MCF 10A (cell line): ENCODE measurements around the gene RAB27B. TPM values are rescaled to one million over a fixed set of nuclear protein-coding genes. Genes with fewer than 3 reads are reported as not detected.

ENCODE experiments used
- BruUV-seq: library from RNA; stranded (reverse); fragments of 400-500 nt; replicated peaks from 2 replicates; lab custom pipeline; 2021; lab: Mats Ljungman, UMichigan
- CTCF ChIA-PET: fragments of 300-600 bp; sonication (Branson Sonifier 250); formaldehyde crosslinking; extraction: SDS; loops from one replicate; lab custom pipeline; 2021; ENCODE audit warnings: antibody characterized with exemption, inconsistent platforms; lab: Yijun Ruan, JAX
- POLR2A ChIA-PET: fragments of 300-600, 350-650 bp; sonication (Branson Sonifier 250); formaldehyde crosslinking; extraction: SDS; loops from one replicate; lab custom pipeline; 2020; ENCODE audit warnings: antibody characterized with exemption, inconsistent platforms; lab: Yijun Ruan, JAX
- DNase-seq: peaks from one replicate; pipeline ENCODE4 v3.0.0-alpha.2; 2018; ENCODE audit not compliant: unreplicated experiment
- H3K27ac Mint-ChIP-seq: one replicate; pipeline ENCODE4 v1.8.0; 2022; ENCODE audit warnings: mild to moderate bottlenecking, low read depth, mixed read lengths; ENCODE audit not compliant: unreplicated experiment
- H3K27me3 Mint-ChIP-seq: one replicate; pipeline ENCODE4 v1.8.0; 2022; ENCODE audit warnings: mixed read lengths; ENCODE audit not compliant: insufficient read depth, unreplicated experiment
- H3K36me3 Mint-ChIP-seq: one replicate; pipeline ENCODE4 v1.8.0; 2022; ENCODE audit warnings: mild to moderate bottlenecking, moderate library complexity, mixed read lengths; ENCODE audit not compliant: insufficient read depth, unreplicated experiment
- H3K4me1 Mint-ChIP-seq: one replicate; pipeline ENCODE4 v1.8.0; 2022; ENCODE audit warnings: mixed read lengths; ENCODE audit not compliant: insufficient read depth, unreplicated experiment
- H3K4me3 Mint-ChIP-seq: one replicate; pipeline ENCODE4 v1.8.0; 2022; ENCODE audit warnings: mild to moderate bottlenecking, moderate library complexity, mixed read lengths; ENCODE audit not compliant: unreplicated experiment
- H3K9me3 Mint-ChIP-seq: one replicate; pipeline ENCODE4 v1.8.0; 2022; ENCODE audit warnings: mixed read lengths; ENCODE audit not compliant: unreplicated experiment
- intact Hi-C: fragments of 100-400 bp; cut with micrococcal nuclease; formaldehyde crosslinking; loops from 2 replicates; pipeline ENCODE4 v1.14.1; 2022
- total RNA-seq: library from RNA; stranded (reverse); gene quantifications from 2 replicates; pipeline ENCODE4 v1.2.3, GENCODE V29; 2022
- TF ChIP-seq, protein P1 (sequence below): fragments of 200-600 bp; IDR thresholded peaks from one replicate; pipeline ENCODE4 v1.8.0; 2022; ENCODE audit warnings: antibody characterized with exemption, mild to moderate bottlenecking; ENCODE audit not compliant: unreplicated experiment

RAB27B gene
- total RNA-seq, 1 experiment from 2014 or later = 32.2 TPM

GRCh38 chr18:54828986-54829385 is 709 bp downstream of the RAB27B start:
- TF ChIP-seq, protein P1, sequence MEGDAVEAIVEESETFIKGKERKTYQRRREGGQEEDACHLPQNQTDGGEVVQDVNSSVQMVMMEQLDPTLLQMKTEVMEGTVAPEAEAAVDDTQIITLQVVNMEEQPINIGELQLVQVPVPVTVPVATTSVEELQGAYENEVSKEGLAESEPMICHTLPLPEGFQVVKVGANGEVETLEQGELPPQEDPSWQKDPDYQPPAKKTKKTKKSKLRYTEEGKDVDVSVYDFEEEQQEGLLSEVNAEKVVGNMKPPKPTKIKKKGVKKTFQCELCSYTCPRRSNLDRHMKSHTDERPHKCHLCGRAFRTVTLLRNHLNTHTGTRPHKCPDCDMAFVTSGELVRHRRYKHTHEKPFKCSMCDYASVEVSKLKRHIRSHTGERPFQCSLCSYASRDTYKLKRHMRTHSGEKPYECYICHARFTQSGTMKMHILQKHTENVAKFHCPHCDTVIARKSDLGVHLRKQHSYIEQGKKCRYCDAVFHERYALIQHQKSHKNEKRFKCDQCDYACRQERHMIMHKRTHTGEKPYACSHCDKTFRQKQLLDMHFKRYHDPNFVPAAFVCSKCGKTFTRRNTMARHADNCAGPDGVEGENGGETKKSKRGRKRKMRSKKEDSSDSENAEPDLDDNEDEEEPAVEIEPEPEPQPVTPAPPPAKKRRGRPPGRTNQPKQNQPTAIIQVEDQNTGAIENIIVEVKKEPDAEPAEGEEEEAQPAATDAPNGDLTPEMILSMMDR = no peak
- DNase-seq = peak; percentile 35
- POLR2A ChIA-PET = interaction anchor here (0.6 to 3.6 kb wide), 22 partner anchors 9 to 151 kb away, joined by 3 to 42 read pairs (median 6); no protein-coding TSS in a partner anchor
- Mint-ChIP-seq H3K36me3 (peaks cover 6% of the 10 kb centered on the region), H3K9me3 (peaks cover 12% of the 10 kb centered on the region), H3K27me3 (no peaks in the 10 kb centered on the region), H3K4me3 (peak overlapping the region; percentile 92), H3K27ac (peak overlapping the region; percentile 75), H3K4me1 (peaks cover 60% of the 10 kb centered on the region)
- TSS peak; percentile 52 for BruUV-seq
- intact Hi-C loops = loop anchor here (1.0 to 10.0 kb wide), 5 partner anchors 54 to 154 kb away; no protein-coding TSS in a partner anchor
- CTCF ChIA-PET = interaction anchor here (0.6 to 1.4 kb wide), 6 partner anchors 9 to 158 kb away, joined by 3 to 4 read pairs (median 3); no protein-coding TSS in a partner anchor

GRCh38 chr18:54829856-54830255 is 1.6 kb downstream of the RAB27B start:
- no peaks in the 10 kb centered on the region for H3K27me3 Mint-ChIP-seq
- TF ChIP-seq, protein P1 = no peak
- peak overlapping the region; percentile 92 for H3K4me3 Mint-ChIP-seq
- BruUV-seq = TSS peak; percentile 84
- ChIA-PET CTCF (interaction anchor here (0.8 to 1.4 kb wide), 6 partner anchors 8 to 159 kb away, joined by 3 to 4 read pairs (median 4); no protein-coding TSS in a partner anchor), POLR2A (interaction anchor here (0.6 to 3.6 kb wide), 20 partner anchors 8 to 143 kb away, joined by 3 to 42 read pairs (median 5); no protein-coding TSS in a partner anchor)
- peaks cover 52% of the 10 kb centered on the region for H3K4me1 Mint-ChIP-seq
- peak; percentile 28 for DNase-seq
- H3K9me3 Mint-ChIP-seq = peaks cover 12% of the 10 kb centered on the region
- intact Hi-C loops = loop anchor here (2.0 to 10.0 kb wide), 3 partner anchors 98 to 153 kb away; no protein-coding TSS in a partner anchor
- peak overlapping the region; percentile 52 for H3K27ac Mint-ChIP-seq
- H3K36me3 Mint-ChIP-seq = peaks cover 6% of the 10 kb centered on the region

- intact Hi-C loops = no loop called here
- POLR2A ChIA-PET = interaction anchor here (0.6 to 3.6 kb wide), 14 partner anchors 8 to 138 kb away, joined by 3 to 42 read pairs (median 6); no protein-coding TSS in a partner anchor
Observed at GRCh38 chr18:54830260-54830659, 2.0 kb downstream of the RAB27B start.

GRCh38 chr18:54830866-54831265 is 2.6 kb downstream of the RAB27B start:
- Mint-ChIP-seq H3K4me3 (peak overlapping the region; percentile 92), H3K9me3 (peaks cover 12% of the 10 kb centered on the region), H3K27me3 (no peaks in the 10 kb centered on the region), H3K27ac (peak overlapping the region; percentile 52), H3K4me1 (peaks cover 50% of the 10 kb centered on the region), H3K36me3 (peaks cover 6% of the 10 kb centered on the region)
- TF ChIP-seq, protein P1 = no peak
- intact Hi-C loops = no loop called here
- ChIA-PET CTCF (interaction anchor here (1.2 kb wide), 1 partner anchor 84 kb away, joined by 3 read pairs; no protein-coding TSS in a partner anchor), POLR2A (interaction anchor here (0.6 to 3.6 kb wide), 9 partner anchors 21 to 137 kb away, joined by 3 to 42 read pairs (median 7); no protein-coding TSS in a partner anchor)
- no peak for DNase-seq
- no TSS peak for BruUV-seq

More at GRCh38 chr18:54830260-54830659, 2.0 kb downstream of the RAB27B start:
- H3K36me3 Mint-ChIP-seq = peaks cover 6% of the 10 kb centered on the region
- H3K9me3 Mint-ChIP-seq = peaks cover 12% of the 10 kb centered on the region
- H3K4me3 Mint-ChIP-seq = peak overlapping the region; percentile 92
- H3K27ac Mint-ChIP-seq = peak overlapping the region; percentile 52
- no TSS peak for BruUV-seq
- H3K27me3 Mint-ChIP-seq = no peaks in the 10 kb centered on the region
- peak; percentile 70 for DNase-seq
- H3K4me1 Mint-ChIP-seq = peaks cover 50% of the 10 kb centered on the region
- TF ChIP-seq, protein P1 = no peak
- CTCF ChIA-PET = interaction anchor here (0.8 to 1.4 kb wide), 2 partner anchors 8 kb away, joined by 3 to 4 read pairs; no protein-coding TSS in a partner anchor
